ENCODE data around the gene RAD51B. TPM values are rescaled to one million over a fixed set of nuclear protein-coding genes. Genes with fewer than 3 reads are reported as not detected.

RAD51B gene
- total and polyA plus RNA-seq, 3 donors from 2014 or later = 5.5 to 22.5 (median 19.1) TPM

DNA sequence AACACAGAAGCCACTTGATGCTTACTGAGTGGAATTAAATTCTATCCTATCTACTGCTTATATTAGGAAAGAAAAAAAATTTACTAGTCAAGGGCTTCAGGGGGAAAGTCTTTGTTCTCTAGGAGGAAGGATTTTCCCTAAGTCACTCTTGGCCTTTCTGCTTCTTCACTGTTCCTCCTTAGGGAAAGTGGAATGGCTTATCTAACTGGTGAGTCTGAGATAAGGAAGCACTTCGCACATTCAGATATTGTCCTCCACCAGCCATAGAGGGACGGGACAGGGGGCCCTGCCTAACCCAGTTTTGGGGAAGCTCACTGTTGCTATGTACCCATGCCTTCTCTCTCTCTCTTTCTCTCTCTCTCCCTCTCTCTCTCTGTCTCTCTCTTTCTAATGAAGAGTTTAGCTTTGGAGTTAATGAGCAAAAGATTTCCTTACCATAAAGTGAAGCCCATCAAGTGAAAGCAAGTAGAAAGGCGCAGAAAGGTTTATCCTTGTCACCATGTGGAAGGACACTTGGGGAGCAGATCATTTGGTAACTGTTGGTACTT is 522.7 kb downstream of the RAD51B start:
- Histone ChIP-seq H3K4me1 (peaks cover 4% of the 10 kb centered on the region), H3K9me3 (no peaks in the 10 kb centered on the region), H3K27me3 (no peaks in the 10 kb centered on the region), H3K4me3 (no peak overlapping the region), H3K36me3 (ENCODE audit: low read depth, missing control alignments) (no peaks in the 10 kb centered on the region), H3K27ac (no peak overlapping the region)
- 56 to 94% methylated on average over 3 of the region's 3 CpGs for WGBS, 2 donors
- intact Hi-C loops (cut with DNase I; ENCODE audit: low total_unique reads) = no loop called here
- no peak for TF ChIP-seq POLR2A (IDR thresholded peaks at IDR 0.05)
- TF ChIP-seq, protein P1, sequence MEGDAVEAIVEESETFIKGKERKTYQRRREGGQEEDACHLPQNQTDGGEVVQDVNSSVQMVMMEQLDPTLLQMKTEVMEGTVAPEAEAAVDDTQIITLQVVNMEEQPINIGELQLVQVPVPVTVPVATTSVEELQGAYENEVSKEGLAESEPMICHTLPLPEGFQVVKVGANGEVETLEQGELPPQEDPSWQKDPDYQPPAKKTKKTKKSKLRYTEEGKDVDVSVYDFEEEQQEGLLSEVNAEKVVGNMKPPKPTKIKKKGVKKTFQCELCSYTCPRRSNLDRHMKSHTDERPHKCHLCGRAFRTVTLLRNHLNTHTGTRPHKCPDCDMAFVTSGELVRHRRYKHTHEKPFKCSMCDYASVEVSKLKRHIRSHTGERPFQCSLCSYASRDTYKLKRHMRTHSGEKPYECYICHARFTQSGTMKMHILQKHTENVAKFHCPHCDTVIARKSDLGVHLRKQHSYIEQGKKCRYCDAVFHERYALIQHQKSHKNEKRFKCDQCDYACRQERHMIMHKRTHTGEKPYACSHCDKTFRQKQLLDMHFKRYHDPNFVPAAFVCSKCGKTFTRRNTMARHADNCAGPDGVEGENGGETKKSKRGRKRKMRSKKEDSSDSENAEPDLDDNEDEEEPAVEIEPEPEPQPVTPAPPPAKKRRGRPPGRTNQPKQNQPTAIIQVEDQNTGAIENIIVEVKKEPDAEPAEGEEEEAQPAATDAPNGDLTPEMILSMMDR (IDR thresholded peaks at IDR 0.05) = no peak
- no peak for DNase-seq

DNA sequence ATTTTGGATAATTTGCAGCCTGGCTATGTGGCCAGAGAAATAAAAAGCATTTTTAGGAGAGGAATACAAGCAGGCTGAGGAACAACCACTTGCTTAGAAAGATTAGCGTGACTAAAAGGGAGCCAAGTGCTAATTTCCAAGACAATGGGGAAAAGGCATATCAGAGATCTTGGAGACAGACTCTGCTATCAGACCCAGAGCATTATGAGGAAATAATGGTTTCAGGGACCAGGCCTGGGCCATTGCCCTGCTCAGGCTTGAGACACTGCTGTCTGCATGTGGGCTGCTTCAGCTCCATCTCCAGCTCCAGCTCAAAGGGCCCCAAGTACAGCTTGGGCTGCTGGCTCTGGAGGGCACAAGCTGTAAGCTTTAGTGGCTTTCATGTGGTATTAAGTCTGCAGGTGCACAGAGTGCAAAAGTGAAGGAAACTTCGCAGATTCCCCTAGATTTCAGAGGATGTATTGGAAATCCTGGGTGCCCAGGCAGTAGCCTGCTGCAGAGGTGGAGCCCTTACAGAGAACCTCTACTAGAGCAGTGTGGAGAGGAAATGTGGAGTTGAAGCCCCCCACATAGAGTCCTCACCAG is 524.0 kb downstream of the RAD51B start:
- Histone ChIP-seq H3K27me3 (no peaks in the 10 kb centered on the region), H3K9me3 (no peaks in the 10 kb centered on the region), H3K36me3 (ENCODE audit: low read depth, missing control alignments) (no peaks in the 10 kb centered on the region), H3K4me1 (peaks cover 4% of the 10 kb centered on the region), H3K27ac (no peak overlapping the region), H3K4me3 (no peak overlapping the region)
- intact Hi-C loops (cut with DNase I; ENCODE audit: low total_unique reads) = no loop called here
- WGBS, 2 donors = 96 to 98% methylated on average over 2 of the region's 2 CpGs
- DNase-seq = no peak
- TF ChIP-seq, protein P1 (IDR thresholded peaks at IDR 0.05) = no peak
- TF ChIP-seq POLR2A (IDR thresholded peaks at IDR 0.05) = no peak

DNA sequence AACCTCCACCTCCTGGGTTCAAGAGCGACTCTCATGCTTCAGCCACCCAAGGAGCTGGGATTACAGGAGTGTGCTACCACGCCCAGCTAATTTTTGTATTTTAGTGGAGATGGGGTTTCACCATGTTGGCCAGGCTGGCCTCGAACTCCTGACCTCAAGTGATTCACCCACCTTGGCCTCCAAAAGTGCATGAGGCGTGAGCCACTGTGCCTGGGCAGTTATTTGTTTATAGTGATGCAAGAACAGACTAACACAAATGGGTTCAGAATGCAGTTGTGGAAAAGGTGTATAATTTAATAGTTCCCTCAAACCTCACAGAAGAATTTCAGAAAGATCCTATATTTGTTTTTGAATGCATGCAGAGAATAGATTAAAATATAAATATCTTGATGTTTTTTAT is 526.2 kb downstream of the RAD51B start:
- Histone ChIP-seq H3K36me3 (ENCODE audit: low read depth, missing control alignments) (no peaks in the 10 kb centered on the region), H3K4me3 (no peak overlapping the region), H3K27me3 (no peaks in the 10 kb centered on the region), H3K4me1 (peaks cover 4% of the 10 kb centered on the region), H3K9me3 (no peaks in the 10 kb centered on the region), H3K27ac (no peak overlapping the region)
- DNase-seq = no peak
- WGBS, 2 donors = 92 to 100% methylated on average over 4 of the region's 4 CpGs
- TF ChIP-seq POLR2A (IDR thresholded peaks at IDR 0.05) = no peak
- TF ChIP-seq, protein P1 (IDR thresholded peaks at IDR 0.05) = no peak
- intact Hi-C loops (cut with DNase I; ENCODE audit: low total_unique reads) = no loop called here

DNA sequence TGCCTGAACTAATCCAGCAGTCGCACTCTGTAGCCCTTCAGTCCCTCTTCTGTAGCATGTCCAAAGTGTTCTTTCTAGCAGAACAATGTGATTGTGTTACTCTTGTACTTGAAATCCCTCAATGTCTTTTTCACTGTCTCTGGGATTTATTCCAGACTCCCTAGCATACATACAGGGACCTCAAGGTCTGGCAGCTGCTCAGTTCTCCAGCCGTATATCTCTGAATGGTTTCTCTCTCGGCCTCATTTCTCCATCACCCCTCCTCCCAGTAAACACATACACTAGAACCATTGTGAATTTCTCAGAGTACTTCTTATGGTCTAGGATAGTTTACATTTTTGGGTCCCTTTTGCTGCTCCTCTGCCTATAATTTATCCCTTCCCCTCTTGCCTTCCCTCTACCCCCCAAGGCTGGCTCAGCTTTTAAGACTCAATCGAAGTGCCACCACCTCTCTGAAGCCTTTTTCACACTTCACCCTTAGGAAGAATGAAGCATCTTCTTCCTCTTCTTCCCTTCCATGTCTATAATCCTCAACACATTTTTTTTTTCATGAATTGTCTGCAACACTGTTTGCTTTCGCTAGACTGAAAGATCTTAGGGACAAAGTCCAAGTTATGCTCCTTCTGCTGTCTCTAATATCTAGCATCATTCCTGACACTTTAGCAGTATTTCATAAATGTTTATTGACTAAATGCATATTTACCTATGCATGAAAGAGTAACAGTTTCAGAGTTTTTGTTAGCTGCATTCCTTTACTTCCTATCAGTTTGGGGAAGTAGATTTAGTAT is 527.2 kb downstream of the RAD51B start:
- no peak overlapping the region for H3K4me3 ChIP-seq
- 47 to 63% methylated on average over 5 of the region's 5 CpGs for WGBS, 2 donors
- H3K9me3 ChIP-seq = no peaks in the 10 kb centered on the region
- TF ChIP-seq, protein P1 (IDR thresholded peaks at IDR 0.05) = no peak
- TF ChIP-seq POLR2A (IDR thresholded peaks at IDR 0.05) = no peak
- no peaks in the 10 kb centered on the region for H3K27me3 ChIP-seq
- peak overlapping the region; percentile 12 to 18 for H3K27ac ChIP-seq
- H3K4me1 ChIP-seq = peaks cover 4% of the 10 kb centered on the region
- DNase-seq = peak; percentile 44
- H3K36me3 ChIP-seq (ENCODE audit: low read depth, missing control alignments) = no peaks in the 10 kb centered on the region
- intact Hi-C loops (cut with DNase I; ENCODE audit: low total_unique reads) = no loop called here
